KG1 (cell line): Measurements from ENCODE around the gene PLEKHG7.
"Not testable (repeated sequence)": the region's sequence is repeated elsewhere in the genome, so short reads cannot be mapped to it uniquely, and the experiment has no call there.

Experiments used
- DNase-seq: peaks from one replicate; lab custom pipeline; 2025; lab: John Stamatoyannopoulos, UW

Gene PLEKHG7

DNA sequence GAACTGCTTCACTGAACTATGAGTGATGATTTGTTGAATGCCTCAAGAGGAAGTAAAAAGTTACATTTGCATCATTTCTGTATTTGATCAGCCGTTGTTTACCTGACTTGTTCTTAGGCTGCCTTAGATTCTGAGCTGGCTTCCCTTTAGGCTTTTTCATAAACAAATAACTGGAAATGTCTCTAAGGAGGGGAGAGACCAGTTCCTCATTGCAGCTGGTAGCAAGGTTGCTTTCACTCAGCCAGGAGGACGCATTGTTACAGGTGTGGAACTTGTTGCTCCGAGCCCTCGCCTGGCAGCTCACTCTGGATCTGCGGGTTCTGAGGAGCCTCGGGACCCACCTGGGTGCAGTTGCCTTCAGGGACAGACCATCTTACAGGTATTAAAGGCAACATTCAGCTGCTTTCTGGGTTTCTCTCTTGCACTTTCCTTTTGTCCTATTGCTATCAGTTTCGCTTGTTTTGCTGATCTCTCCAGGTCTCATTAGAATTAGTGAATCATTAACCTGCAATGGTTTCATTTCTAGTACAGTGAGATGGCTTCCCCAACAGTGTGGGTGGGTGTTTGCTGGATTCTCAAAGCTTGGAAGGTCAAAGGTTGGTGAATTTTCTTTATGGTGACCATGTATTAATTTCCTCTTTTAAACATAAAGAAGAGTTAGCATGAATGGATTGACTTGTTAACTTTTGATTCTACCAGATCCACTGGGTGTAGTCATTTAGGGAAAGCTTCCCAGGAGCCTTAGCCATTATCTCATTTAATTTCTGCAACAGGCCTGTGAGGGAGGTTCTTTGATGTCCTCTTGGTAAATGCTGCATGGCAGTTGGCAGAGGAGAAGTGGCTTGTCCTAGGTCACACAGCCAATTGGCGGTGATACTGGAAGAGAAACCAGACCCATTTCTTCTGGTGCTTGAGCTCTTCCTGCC lies at the start of gene PLEKHG7:
TSS of gene PLEKHG7 (plus strand) at position 236 of the 926 bp plus-strand sequence. CDS start 3,643 bp downstream, outside the sequence.
- no peak for DNase-seq

DNA sequence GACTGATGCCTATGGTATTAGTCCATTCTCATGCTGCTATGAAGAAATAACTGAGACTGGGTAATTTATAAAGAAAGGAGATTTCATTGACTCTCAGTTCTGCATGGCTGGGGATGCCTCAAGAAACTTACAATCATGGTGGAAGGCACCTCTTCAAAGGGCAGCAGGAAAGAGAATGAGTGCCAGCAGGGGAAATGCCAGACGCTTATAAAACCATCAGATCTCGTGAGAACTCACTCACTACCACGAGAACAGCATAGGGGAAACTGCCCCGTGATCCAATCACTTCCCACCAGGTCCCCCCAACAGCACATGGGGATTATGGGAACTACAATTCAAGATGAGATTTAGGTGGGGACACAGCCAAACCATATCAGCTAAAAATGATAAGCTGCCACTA lies 48.5 kb upstream of the PLEKHG7 start:
- DNase-seq, result not testable (repeated sequence)

- no peak for DNase-seq
Measured at GRCh38 chr12:92654929-92655328, 47.9 kb upstream of the PLEKHG7 start.

DNA sequence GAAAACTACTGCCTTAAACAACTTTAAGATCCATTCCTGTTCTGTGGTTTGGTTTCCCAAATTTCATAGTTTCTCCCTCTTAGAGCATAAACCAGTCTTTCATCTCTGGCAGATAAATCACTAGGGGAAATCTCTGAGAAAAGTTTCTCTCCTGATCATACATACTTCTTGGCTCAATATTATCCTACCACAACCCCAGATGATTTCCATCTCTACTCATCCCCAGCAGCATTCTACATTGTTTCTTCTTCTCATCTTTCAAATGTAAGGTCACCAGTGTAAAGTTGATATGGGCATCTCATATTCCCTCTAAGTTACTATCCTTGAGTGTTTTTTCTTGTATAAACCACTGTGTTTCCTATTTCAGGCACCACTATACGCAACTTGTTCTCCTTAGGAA lies 45.9 kb upstream of the PLEKHG7 start:
- DNase-seq, result no peak

DNA sequence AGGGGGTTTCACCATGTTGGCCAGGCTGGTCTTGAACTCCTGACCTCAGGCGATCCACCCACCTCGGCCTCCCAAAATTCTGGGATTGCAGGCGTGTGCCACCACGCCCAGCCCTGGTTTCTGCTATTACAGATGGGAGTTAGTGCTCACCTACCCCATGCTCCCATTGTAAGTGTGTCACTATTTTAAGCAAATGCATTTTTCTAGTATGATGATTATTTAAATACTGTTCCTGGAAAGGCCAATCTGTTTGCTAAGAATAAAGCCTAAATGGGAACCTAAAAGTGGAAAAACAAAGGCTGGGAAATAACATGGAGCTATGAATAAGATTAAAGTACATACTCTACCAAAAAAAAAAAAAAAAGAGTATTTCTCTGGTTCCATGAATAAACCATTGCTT lies 45.0 kb upstream of the PLEKHG7 start:
- no peak for DNase-seq

- no peak for DNase-seq
Measured at GRCh38 chr12:92658611-92659010, 44.2 kb upstream of the PLEKHG7 start.

GRCh38 chr12:92661269-92661668 lies 41.5 kb upstream of the PLEKHG7 start:
- no peak for DNase-seq

GRCh38 chr12:92665496-92665895 lies 37.3 kb upstream of the PLEKHG7 start:
- no peak for DNase-seq

- no peak for DNase-seq
Measured at GRCh38 chr12:92668739-92669138, 34.0 kb upstream of the PLEKHG7 start.

DNA sequence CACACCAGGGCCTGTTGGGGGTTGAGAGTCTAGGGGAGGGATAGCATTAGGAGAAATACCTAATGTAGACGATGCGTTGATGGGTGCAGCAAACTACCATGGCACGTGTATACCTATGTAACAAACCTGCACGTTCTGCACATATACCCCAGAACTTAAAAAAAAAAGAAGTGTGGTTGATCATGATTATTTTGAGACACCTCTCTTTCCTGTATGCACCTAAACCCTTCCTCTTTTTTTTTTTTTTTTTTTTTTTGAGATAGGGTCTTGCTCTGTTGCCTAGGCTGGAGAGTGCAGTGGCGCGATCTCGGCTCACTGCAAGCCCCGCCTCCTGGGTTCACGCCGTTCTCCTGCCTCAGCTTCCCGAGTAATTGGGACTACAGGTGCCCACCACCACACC lies 31.3 kb upstream of the PLEKHG7 start:
- DNase-seq, result not testable (repeated sequence)

- DNase-seq, result no peak
Measured at GRCh38 chr12:92673756-92674155, 29.0 kb upstream of the PLEKHG7 start.

DNA sequence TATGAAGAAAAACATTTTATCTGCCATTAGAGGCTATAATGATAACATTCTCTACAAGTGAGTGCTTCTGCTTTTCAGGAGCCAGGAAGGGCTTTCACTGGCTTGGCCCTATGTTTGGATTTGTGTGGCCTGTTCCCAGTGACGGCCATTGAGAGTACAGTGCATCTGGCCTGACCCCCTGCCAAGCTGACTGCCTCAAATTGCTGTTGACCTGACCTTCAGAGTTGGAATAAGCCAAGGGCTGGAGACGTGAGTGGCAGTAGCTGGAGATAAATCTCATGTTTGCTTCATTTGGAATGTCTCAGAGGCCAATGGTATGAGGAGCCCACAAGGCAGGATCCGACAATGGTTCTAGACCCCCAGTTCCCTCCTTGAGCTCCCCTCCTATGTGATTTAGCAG lies 28.3 kb upstream of the PLEKHG7 start:
- no peak for DNase-seq

- no peak for DNase-seq
Measured at GRCh38 chr12:92675092-92675865, 27.5 kb upstream of the PLEKHG7 start.

DNA sequence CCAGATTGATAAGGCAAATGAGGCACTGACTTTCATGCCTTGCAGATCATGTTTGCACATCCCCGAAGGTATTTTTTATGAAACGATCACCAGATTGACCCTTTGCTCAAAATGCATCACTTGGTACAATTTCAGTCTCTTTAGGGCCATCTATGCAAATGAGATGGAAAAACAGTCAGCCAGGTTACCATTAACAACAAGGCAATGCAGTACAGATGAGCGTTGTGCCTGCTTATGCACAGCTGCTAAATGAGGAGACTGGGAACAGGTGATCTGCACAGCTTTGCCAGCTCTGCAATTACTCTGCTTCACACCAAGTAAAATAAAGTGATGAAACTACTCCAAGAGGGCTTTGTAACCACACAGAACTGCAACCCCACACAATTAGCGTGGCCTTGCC lies 26.1 kb upstream of the PLEKHG7 start:
- no peak for DNase-seq

GRCh38 chr12:92690601-92691000 lies 12.2 kb upstream of the PLEKHG7 start:
- DNase-seq, result no peak

GRCh38 chr12:92695056-92695455 lies 7.7 kb upstream of the PLEKHG7 start:
- no peak for DNase-seq

- no peak for DNase-seq
Measured at GRCh38 chr12:92695577-92695976, 7.2 kb upstream of the PLEKHG7 start.

GRCh38 chr12:92696216-92696615 lies 6.6 kb upstream of the PLEKHG7 start:
- no peak for DNase-seq

GRCh38 chr12:92698474-92698873 lies 4.3 kb upstream of the PLEKHG7 start:
- DNase-seq, result no peak

GRCh38 chr12:92701441-92701840 lies 1.3 kb upstream of the PLEKHG7 start:
- no peak for DNase-seq

GRCh38 chr12:92703786-92704185 lies 997 bp downstream of the PLEKHG7 start:
- no peak for DNase-seq

DNA sequence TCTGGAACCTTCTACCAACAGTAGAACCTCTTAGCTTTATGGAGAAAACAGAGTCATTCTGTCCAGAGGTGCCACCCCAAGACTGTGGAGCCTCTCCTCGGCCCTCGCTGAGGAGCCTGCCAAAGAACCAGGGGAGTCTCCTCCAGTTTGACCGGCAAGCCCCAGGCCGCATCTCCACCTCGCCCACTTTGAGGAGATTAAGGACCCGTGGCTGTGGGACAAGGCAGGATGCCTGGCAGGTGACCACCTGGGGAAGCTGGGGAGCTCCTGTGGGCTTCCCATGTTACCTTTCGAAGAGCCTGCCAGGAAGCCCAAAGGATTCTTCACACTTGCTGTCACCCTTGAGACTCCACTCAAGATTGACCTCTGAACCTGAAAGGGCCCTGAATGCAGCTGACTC lies 3.8 kb downstream of the PLEKHG7 start:
- no peak for DNase-seq

DNA sequence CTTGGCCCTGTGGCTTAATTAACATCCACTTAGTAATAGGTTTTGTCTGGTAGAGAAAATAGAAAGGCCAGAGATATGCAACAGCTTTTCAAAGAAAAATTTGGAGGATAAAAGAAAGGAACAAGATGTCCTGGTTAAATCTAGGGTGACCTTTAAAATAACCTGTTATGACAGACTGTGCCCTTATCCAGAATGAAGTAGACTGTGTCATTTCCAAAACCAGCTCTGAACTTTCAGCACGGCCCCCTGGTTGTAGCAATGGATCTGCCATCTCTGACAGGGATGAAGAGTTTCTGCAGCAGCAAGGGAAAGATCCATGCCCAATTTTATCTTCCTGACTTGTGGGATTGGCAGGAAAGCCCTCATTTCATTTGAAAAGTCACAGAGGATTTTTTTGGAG lies 5.1 kb downstream of the PLEKHG7 start:
- no peak for DNase-seq
